ENCODE measurements around the gene YPEL2.

DNA sequence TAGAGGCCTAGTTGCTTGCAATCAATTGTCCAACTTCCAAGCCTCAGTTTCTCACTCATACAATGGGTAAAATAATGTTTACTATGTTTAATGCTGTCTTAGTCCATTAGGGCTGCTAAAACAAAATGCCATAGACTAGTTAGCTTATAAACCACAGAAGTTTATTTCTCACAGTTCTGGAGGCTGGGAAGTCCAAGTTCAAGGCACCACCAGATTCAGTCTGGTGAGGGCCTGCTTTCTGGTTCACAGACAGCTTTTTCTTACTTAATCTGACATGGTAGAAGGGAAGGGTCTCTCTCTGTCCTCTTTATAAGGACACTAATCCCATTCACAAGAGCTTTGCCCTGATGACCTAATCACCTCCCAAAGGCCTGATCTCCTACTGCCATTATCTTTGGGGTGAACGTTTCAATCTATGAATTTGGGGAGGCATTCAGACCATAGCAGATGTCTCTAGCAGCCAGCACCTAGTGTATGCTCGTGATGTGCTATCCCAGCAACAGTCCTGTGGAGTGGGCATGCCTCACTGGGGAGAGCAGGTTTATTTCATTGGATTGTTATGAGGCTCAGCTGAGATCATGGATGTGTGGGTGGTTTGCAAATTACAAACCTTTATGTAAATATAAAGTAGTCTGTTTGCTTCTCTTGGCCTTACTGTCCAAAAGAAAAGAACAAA lies 25.2 kb downstream of the YPEL2 start:
- TF ChIP-seq, protein P1, sequence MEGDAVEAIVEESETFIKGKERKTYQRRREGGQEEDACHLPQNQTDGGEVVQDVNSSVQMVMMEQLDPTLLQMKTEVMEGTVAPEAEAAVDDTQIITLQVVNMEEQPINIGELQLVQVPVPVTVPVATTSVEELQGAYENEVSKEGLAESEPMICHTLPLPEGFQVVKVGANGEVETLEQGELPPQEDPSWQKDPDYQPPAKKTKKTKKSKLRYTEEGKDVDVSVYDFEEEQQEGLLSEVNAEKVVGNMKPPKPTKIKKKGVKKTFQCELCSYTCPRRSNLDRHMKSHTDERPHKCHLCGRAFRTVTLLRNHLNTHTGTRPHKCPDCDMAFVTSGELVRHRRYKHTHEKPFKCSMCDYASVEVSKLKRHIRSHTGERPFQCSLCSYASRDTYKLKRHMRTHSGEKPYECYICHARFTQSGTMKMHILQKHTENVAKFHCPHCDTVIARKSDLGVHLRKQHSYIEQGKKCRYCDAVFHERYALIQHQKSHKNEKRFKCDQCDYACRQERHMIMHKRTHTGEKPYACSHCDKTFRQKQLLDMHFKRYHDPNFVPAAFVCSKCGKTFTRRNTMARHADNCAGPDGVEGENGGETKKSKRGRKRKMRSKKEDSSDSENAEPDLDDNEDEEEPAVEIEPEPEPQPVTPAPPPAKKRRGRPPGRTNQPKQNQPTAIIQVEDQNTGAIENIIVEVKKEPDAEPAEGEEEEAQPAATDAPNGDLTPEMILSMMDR (IDR thresholded peaks at IDR 0.05) = no peak
- TF ChIP-seq POLR2A (IDR thresholded peaks at IDR 0.05) (no peak), EP300 (IDR thresholded peaks at IDR 0.05) (no peak)
